H9 (cell line): ENCODE results near the gene WDR70. TPM values are rescaled to one million over a fixed set of nuclear protein-coding genes. Genes with fewer than 3 reads are reported as not detected.

Experiments used
- DNase-seq: peaks from one replicate; pipeline ENCODE4 v3.0.0-alpha.2; 2017
- H2AFZ ChIP-seq: one replicate; pipeline ENCODE4 v1.6.1; 2013; ENCODE audit warnings: mild to moderate bottlenecking, low read length, control low read depth, moderate library complexity
- H2AK5ac ChIP-seq: 2 replicates; pipeline ENCODE4 v1.6.1; 2013; ENCODE audit warnings: low read length, control low read depth, mixed read lengths; ENCODE audit not compliant: insufficient read length
- H2BK120ac ChIP-seq: one replicate; pipeline ENCODE4 v1.6.1; 2013; ENCODE audit warnings: low read depth, mild to moderate bottlenecking, low read length, control low read depth, inconsistent platforms; ENCODE audit not compliant: poor library complexity, severe bottlenecking
- H2BK12ac ChIP-seq: 2 replicates; pipeline ENCODE4 v1.6.1; 2013; ENCODE audit warnings: low read length, control low read depth, mixed read lengths, low read depth; ENCODE audit not compliant: insufficient read length
- H2BK15ac ChIP-seq: 2 replicates; pipeline ENCODE4 v1.6.1; 2013; ENCODE audit warnings: low read depth, low read length, control low read depth
- H2BK20ac ChIP-seq: one replicate; pipeline ENCODE4 v1.6.1; 2013; ENCODE audit warnings: low read depth, mild to moderate bottlenecking, low read length, control low read depth, inconsistent platforms; ENCODE audit not compliant: poor library complexity, severe bottlenecking
- H2BK5ac ChIP-seq: 2 replicates; pipeline ENCODE4 v1.6.1; 2013; ENCODE audit warnings: low read length, control low read depth, mixed read lengths; ENCODE audit not compliant: insufficient read length
- H3K14ac ChIP-seq: 2 replicates; pipeline ENCODE4 v1.6.1; 2013; ENCODE audit warnings: low read length, control low read depth; ENCODE audit not compliant: insufficient read depth
- H3K18ac ChIP-seq: 2 replicates; pipeline ENCODE4 v1.6.1; 2013; ENCODE audit warnings: low read depth, mild to moderate bottlenecking, mixed read lengths, low read length, control low read depth; ENCODE audit not compliant: insufficient read length
- H3K23ac ChIP-seq: 2 replicates; pipeline ENCODE4 v1.6.1; 2013; ENCODE audit warnings: low read length, control low read depth, mixed read lengths, low read depth; ENCODE audit not compliant: insufficient read length
- H3K23me2 ChIP-seq: 2 replicates; pipeline ENCODE4 v1.6.1; 2013; ENCODE audit warnings: low read depth, mild to moderate bottlenecking, mixed read lengths, low read length, control low read depth; ENCODE audit not compliant: insufficient read length, poor library complexity, severe bottlenecking
- H3K27ac ChIP-seq: 2 replicates; pipeline ENCODE4 v1.5.1; 2013; ENCODE audit warnings: low read length, control low read depth, mixed read lengths, low read depth; ENCODE audit not compliant: insufficient read length
- H3K27me3 ChIP-seq: 2 replicates; pipeline ENCODE4 v1.6.1; 2013; ENCODE audit warnings: low read length, control low read depth, inconsistent platforms; ENCODE audit not compliant: insufficient read depth
- H3K4ac ChIP-seq: 2 replicates; pipeline ENCODE4 v1.6.1; 2013; ENCODE audit warnings: low read depth, mild to moderate bottlenecking, control low read depth, inconsistent platforms, low read length, moderate library complexity
- H3K4me1 ChIP-seq: 2 replicates; pipeline ENCODE4 v1.6.1; 2013; ENCODE audit warnings: low read length, control low read depth, inconsistent platforms; ENCODE audit not compliant: insufficient read depth
- H3K4me2 ChIP-seq: 2 replicates; pipeline ENCODE4 v1.6.1; 2013; ENCODE audit warnings: low read length, control low read depth, mixed read lengths; ENCODE audit not compliant: insufficient read length, insufficient read depth
- H3K56ac ChIP-seq: 2 replicates; pipeline ENCODE4 v1.6.1; 2013; ENCODE audit warnings: low read depth, mild to moderate bottlenecking, mixed read lengths, low read length, control low read depth; ENCODE audit not compliant: insufficient read length
- H3K79me1 ChIP-seq: 2 replicates; pipeline ENCODE4 v1.6.1; 2013; ENCODE audit warnings: low read depth, mild to moderate bottlenecking, moderate library complexity, low read length, control low read depth, inconsistent platforms; ENCODE audit not compliant: insufficient read depth, poor library complexity, severe bottlenecking
- H3K79me2 ChIP-seq: 2 replicates; pipeline ENCODE4 v1.6.1; 2013; ENCODE audit warnings: low read length, control low read depth, inconsistent platforms; ENCODE audit not compliant: insufficient read depth
- H3K9ac ChIP-seq: 2 replicates; pipeline ENCODE4 v1.6.1; 2013; ENCODE audit warnings: low read length, control low read depth, mixed read lengths; ENCODE audit not compliant: insufficient read length; ENCODE audit errors: extremely low read depth
- H3K9me3 ChIP-seq: one replicate; pipeline ENCODE4 v1.6.1; 2013; ENCODE audit warnings: low read depth, low read length, inconsistent platforms; ENCODE audit not compliant: control insufficient read depth
- H3T11ph ChIP-seq: one replicate; pipeline ENCODE4 v1.6.1; 2013; ENCODE audit warnings: mild to moderate bottlenecking, low read length, control low read depth, inconsistent platforms
- H4K20me1 ChIP-seq: one replicate; pipeline ENCODE4 v1.6.1; 2013; ENCODE audit not compliant: control insufficient read depth, insufficient read length, insufficient read depth
- H4K5ac ChIP-seq: 2 replicates; pipeline ENCODE4 v1.6.1; 2013; ENCODE audit warnings: low read depth, mild to moderate bottlenecking, mixed read lengths, low read length, control low read depth; ENCODE audit not compliant: insufficient read length
- H4K8ac ChIP-seq: replicated peaks from 2 replicates; pipeline ENCODE4 v1.6.1; 2013; ENCODE audit warnings: low read length, control low read depth, mixed read lengths, low read depth; ENCODE audit not compliant: insufficient read length
- H4K91ac ChIP-seq: 2 replicates; pipeline ENCODE4 v1.6.1; 2013; ENCODE audit warnings: low read depth, mild to moderate bottlenecking, moderate library complexity, mixed read lengths, low read length, control low read depth; ENCODE audit not compliant: insufficient read length
- H3K27ac Mint-ChIP-seq, 3 experiments: 2 replicates in 2 of 3; 3 replicates in 1 of 3; pipeline ENCODE4 v1.8.0; 2020 to 2021; ENCODE audit warnings: mixed read lengths in 3 of 3, mild to moderate bottlenecking in 1 of 3, moderate library complexity in 1 of 3
- H3K27me3 Mint-ChIP-seq: 2 replicates; pipeline ENCODE4 v1.8.0; 2021; ENCODE audit warnings: low read depth, mild to moderate bottlenecking, moderate library complexity, mixed read lengths
- H3K36me3 Mint-ChIP-seq, 3 experiments: 2 replicates in 2 of 3; 3 replicates in 1 of 3; pipeline ENCODE4 v1.8.0; 2020 to 2021; ENCODE audit warnings: low read depth in 3 of 3, mixed read lengths in 3 of 3; ENCODE audit not compliant: insufficient read depth in 1 of 3
- H3K4me1 Mint-ChIP-seq, 2 experiments: 2 replicates each; pipeline ENCODE4 v1.8.0; 2020; ENCODE audit warnings: mixed read lengths in 2 of 2
- H3K4me3 Mint-ChIP-seq, 2 experiments: 2 replicates in 1 of 2; 3 replicates in 1 of 2; pipeline ENCODE4 v1.8.0; 2020 to 2021; ENCODE audit warnings: mild to moderate bottlenecking in 2 of 2, mixed read lengths in 2 of 2, moderate library complexity in 1 of 2
- H3K9me3 Mint-ChIP-seq, 2 experiments: 2 replicates in 1 of 2; 3 replicates in 1 of 2; pipeline ENCODE4 v1.8.0; 2020; ENCODE audit warnings: mild to moderate bottlenecking in 2 of 2, mixed read lengths in 2 of 2, moderate library complexity in 1 of 2
- WGBS: extraction: QIAGEN DNeasy Blood & Tissue Kit; methylation state at CpG from one replicate; pipeline ENCODE4 v1.1.7; 2013; ENCODE audit warnings: missing lambda C conversion rate, low lambda C conversion rate, mixed read lengths; ENCODE audit not compliant: insufficient read length; ENCODE audit errors: extremely low coverage; 5-methylcytosine and 5-hydroxymethylcytosine counted together
- total RNA-seq: library from RNA; stranded (reverse); gene quantifications from 2 replicates; pipeline ENCODE4 v1.2.1, GENCODE V29; 2021
- TF ChIP-seq, protein P1 (sequence below): fragments of 200-600 bp; sonication (generic); conservative IDR thresholded peaks from 3 replicates; pipeline ENCODE4 v1.8.0; 2021; ENCODE audit warnings: antibody characterized with exemption, mild to moderate bottlenecking

The WDR70 gene
- total RNA-seq, 1 experiment from 2014 or later, result 38.1 TPM

- Histone ChIP-seq H2BK15ac (no peak overlapping the region), H3K9me3 (no peaks in the 10 kb centered on the region), H3K27ac (no peak overlapping the region), H2BK20ac (no peak overlapping the region), H4K8ac (no peak overlapping the region), H3K23me2 (no peaks in the 10 kb centered on the region), H3K79me2 (no peaks in the 10 kb centered on the region), H4K91ac (no peak overlapping the region), H3K14ac (no peak overlapping the region), H3K27me3 (no peaks in the 10 kb centered on the region), H3K4me1 (no peaks in the 10 kb centered on the region; the same call in 1 of the 2 replicates), H3K56ac (no peak overlapping the region), H4K20me1 (no peaks in the 10 kb centered on the region), H2AK5ac (no peak overlapping the region), H3K18ac (no peak overlapping the region), H2BK12ac (no peak overlapping the region), H4K5ac (no peak overlapping the region), H3K9ac (no peak overlapping the region), H3K4ac (no peak overlapping the region), H2BK5ac (no peak overlapping the region), H3K4me2 (no peak overlapping the region), H3K79me1 (no peaks in the 10 kb centered on the region), H2AFZ (no peak overlapping the region), H2BK120ac (no peak overlapping the region), H3T11ph (no peak overlapping the region), H3K23ac (no peak overlapping the region)
- DNase-seq, result no peak
- Mint-ChIP-seq H3K36me3 (no peaks in the 10 kb centered on the region), H3K4me1 (peaks cover 0 to 12% of the 10 kb centered on the region in 2 experiments; a peak in 2 of 4 replicates), H3K4me3 (no peak overlapping the region), H3K27me3 (no peaks in the 10 kb centered on the region), H3K9me3 (no peaks in the 10 kb centered on the region), H3K27ac (peak overlapping the region in 1 of 3 experiments; percentile 52; a peak in 2 of 7 replicates)
- TF ChIP-seq, protein P1, sequence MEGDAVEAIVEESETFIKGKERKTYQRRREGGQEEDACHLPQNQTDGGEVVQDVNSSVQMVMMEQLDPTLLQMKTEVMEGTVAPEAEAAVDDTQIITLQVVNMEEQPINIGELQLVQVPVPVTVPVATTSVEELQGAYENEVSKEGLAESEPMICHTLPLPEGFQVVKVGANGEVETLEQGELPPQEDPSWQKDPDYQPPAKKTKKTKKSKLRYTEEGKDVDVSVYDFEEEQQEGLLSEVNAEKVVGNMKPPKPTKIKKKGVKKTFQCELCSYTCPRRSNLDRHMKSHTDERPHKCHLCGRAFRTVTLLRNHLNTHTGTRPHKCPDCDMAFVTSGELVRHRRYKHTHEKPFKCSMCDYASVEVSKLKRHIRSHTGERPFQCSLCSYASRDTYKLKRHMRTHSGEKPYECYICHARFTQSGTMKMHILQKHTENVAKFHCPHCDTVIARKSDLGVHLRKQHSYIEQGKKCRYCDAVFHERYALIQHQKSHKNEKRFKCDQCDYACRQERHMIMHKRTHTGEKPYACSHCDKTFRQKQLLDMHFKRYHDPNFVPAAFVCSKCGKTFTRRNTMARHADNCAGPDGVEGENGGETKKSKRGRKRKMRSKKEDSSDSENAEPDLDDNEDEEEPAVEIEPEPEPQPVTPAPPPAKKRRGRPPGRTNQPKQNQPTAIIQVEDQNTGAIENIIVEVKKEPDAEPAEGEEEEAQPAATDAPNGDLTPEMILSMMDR, result no peak
- WGBS, result no CpG with 5 or more reads among the region's 2 CpGs
Observed at GRCh38 chr5:37554405-37554739, 175.3 kb downstream of the WDR70 start.
